HG02759 (cell line): ENCODE results near the gene COPS3.

Source experiments
- ATAC-seq: cut with Tn5 transposase; IDR thresholded peaks from one replicate; pipeline ENCODE4 v1.9.1; 2021; ENCODE audit warnings: mild to moderate bottlenecking, moderate library complexity; ENCODE audit not compliant: unreplicated experiment

COPS3 gene

GRCh38 chr17:17221329-17221728 is 59.7 kb downstream of the COPS3 start:
- no peak for ATAC-seq

- no peak for ATAC-seq
Measured at GRCh38 chr17:17220529-17220928, 60.5 kb downstream of the COPS3 start.

DNA sequence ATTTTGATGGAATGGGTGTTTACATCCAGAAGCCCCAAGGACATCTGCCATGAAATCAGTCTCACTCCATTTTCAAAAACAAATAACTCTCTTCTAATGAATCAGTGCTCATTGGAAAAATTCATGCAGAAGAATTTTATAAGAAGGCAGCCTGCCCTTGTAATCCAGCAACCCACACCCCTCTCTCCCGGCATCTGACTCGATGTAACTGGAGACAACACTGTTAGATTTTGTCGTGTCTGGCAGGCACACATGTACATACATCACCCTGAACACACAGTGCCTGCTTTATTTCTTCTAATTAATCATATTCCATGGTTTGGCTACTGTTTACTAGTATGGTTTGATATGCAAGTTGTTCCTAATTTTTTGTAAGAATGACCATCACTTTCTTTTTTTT is 63.1 kb downstream of the COPS3 start:
- ATAC-seq: no peak

DNA sequence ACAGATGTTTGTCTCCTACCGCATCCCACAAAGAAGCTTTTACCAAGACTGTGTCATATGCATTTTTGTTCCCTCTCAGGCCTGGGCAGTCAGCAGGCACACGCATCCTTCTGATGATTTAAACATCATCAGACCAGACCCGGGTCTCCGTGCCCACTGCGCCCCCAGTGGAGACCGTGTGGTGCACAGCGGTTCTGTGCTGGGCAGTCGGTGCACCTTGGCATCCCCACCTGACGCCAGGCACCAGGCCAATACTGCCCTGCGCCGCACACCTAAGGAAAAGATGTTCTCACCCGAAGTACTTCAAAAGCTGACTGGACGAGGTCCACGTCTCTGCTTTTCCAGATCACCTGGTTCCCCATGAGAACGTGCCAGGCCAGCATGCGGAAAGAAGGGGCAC is 64.3 kb downstream of the COPS3 start:
- no peak for ATAC-seq

DNA sequence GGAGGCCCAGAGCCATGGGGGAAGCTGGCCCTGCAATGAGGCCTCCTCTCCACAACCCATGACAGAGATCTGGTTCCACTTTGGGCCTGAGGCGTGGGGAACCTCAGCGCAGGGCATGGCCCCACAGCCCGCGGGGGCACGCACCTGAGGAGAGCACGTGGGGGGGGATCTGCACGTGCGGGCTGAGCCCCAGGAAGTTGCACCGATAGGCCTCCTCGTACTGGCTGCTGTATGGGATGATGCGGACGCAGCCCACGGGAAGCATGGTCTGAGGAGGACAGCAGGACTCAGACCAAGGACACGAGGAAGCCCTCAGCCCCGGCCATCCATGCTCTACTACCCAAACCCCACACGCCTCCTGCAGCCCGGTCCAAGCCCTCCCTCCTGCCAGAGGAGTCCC is 64.8 kb downstream of the COPS3 start:
- ATAC-seq: no peak

- ATAC-seq: no peak
Measured at GRCh38 chr17:17215575-17215974, 65.5 kb downstream of the COPS3 start.

- ATAC-seq: no peak
Measured at GRCh38 chr17:17214646-17215436, 66.2 kb downstream of the COPS3 start.

DNA sequence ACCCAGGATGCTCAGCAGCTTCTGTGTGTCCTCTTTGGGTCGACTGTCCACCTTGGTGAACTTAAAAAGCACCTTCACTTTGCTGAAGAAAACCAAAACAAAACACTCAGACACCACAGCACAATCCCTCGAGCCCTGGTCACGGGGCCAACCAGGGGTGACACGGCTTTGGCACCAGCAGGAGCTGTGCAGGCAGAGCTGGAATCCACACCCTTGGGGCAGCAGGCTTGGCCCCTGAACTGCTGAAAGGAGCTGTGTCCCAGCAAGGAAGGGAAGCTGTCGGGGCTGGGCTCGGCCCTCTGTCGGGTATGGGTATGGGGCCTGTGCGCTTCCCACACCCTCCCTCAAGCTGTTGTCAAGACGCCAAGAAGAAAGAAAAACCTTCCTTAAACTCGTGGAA is 67.3 kb downstream of the COPS3 start:
- ATAC-seq: no peak

DNA sequence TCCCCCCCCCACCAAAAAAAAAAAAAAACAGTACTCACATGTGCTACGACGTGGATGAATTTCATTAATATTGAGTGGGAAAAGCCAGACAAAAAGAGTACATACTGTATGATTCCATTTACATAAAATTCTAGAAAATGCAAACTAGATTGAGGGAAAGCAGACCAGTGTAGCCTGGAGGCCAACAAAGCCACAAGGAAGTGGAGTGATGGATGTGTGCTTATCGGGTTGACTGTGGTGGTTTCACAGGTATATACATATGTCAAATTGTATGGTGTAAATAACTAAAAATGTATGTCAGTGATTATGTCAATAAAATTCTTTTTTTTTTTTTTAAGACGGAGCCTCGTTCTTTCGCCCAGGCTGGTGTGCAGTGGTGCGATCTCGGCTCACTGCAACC is 73.0 kb downstream of the COPS3 start:
- no peak for ATAC-seq

DNA sequence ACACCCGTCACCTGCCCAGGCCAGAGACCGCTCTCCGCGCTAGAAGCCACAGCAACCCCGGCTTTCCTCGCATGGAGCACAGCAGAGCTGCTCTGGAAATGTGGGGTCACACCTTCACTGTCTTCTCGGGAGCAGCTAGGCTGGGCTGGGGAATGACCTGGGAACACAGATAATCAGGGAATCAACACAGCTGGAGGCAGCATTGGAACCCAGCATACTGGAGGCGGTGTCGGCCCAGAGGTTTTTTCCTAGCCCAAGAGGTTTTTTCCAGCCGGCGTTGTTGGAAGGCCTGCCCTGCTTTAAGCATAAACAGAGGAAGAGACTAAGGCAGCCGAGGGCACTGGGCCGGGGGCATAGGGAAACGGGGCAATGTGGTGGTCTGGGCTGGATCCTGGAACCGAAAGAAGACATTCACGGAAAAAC is 74.1 kb downstream of the COPS3 start:
- no peak for ATAC-seq

- ATAC-seq: peak; percentile 68
Measured at GRCh38 chr17:17206124-17206912, 74.7 kb downstream of the COPS3 start, which contains the start of gene PLD6. Gene PLD6, minus strand, starts transcription at chr17:17206333. Its CDS starts 47 bp downstream, at chr17:17206286.

- peak; percentile 49 for ATAC-seq
Measured at GRCh38 chr17:17205368-17206123, 75.5 kb downstream of the COPS3 start.

DNA sequence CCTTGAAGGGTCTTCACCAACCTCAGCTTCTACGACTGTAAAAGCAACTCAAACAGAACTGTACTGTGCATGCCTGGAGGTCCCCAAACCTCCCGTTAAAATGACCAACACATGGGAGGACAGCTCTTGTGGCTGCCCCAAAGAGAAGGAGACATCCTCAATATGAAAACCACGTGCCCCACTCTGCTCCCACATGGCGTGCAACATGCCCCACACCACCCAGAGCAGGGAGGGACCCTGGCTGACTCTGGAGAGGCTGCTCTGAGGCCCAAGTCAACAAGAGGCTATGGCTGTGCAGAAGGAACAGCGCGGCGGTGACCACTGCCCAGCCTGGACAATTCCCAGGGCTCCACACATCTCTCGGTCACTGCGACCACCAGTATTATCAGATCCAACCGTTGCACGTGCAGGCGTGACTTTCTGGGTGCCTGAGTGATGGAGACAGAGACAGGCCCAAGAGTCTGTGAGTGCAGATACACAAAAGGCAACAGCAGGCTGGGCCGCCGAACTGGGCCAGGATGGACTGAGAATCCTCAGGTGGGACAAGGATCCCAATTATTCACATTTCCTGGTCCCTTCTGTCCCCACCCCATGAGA is 76.3 kb downstream of the COPS3 start:
- no peak for ATAC-seq

DNA sequence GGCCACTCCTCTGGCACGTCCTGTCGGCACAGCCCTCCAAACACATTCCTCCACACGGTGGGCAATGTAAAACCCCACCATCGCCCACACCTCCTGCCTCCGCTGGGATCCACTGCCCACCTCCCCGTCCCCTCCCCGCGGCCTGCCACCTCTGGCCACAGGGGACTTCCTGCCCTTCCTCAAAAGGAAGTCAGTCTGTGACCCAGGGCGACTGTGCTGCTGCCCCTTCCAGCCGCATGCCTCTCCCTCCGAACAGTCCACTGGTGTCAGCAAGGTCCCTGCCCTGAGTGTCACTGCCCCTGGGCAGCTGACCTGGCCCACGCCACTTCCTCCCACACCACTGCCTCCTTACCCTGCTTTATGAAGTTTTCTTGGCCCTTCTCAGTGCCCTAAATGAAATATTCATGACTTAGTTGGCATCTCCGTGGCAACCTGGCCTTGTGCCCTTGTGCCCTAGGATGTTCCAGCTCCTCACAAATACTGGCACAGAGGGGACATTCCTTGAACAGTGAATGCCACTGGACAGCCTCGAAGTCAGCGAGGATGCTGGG is 76.9 kb downstream of the COPS3 start:
- ATAC-seq: no peak

- ATAC-seq: no peak
Measured at GRCh38 chr17:17203173-17203730, 77.8 kb downstream of the COPS3 start.

DNA sequence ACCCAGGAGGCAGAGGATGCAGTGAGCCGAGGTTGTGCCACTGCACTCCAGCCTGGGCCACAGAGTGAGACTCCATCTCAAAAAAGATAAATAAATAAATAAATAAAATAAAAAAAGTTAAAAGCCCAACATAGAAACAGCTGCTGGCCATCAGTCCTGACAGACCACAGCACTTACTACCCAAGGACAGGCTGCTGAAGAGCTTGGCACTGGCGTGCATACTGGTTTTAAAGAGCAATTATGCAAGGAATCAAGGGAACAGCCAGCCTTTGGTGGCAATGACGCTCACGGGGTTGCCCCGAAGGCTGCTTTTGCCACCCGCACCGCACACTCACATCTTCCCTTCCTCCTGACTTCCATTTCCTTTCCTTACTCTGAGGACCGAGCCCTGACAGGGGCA is 79.1 kb downstream of the COPS3 start:
- ATAC-seq: no peak

DNA sequence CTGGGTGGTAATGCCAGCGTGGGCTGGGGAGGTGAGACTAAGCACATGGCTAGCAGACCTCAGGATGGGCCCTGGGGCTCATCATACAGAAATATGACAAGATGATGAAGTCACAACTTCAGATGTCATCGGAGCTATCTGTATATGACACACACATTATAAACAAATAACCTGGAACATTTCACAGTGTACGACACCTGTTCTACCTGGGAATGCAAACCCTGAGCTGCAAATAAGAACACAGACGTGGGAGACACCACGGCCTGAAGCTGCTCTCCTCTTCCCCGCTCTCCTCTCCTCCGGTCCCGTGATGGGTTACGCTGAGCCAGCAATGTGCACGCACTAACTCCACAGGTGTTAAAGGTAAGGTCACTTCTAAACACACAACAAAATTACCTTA is 79.8 kb downstream of the COPS3 start:
- ATAC-seq: no peak

DNA sequence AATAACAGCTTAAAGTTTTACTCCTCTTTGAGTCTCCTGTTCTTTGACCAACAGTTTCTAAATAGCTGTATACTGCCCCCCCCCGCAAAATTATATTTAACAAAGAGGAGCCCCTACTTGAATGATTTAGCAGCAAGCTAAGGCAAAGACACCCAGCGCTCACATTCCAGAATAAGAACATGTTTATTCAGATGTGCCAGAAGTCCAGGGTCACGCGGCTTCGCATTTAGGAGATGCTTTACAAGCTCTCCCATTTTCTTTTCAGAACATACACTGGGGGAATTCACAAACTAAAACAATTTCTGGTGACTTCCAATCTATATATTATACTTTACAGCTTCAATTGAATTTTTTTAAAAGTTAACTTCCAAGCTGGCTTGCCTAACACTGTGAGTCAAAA is 80.2 kb downstream of the COPS3 start:
- ATAC-seq: no peak

- no peak for ATAC-seq
Measured at GRCh38 chr17:17200311-17200710, 80.7 kb downstream of the COPS3 start.

GRCh38 chr17:17198281-17198680 is 82.8 kb downstream of the COPS3 start:
- ATAC-seq: no peak
